Peyer's patch (tissue), 4 donors: Measurements from ENCODE around the gene MEGF8. TPM values are rescaled to one million over a fixed set of nuclear protein-coding genes. Genes with fewer than 3 reads are reported as not detected.

Experiments
- DNase-seq, 3 donors: peaks; one replicate each; pipeline ENCODE4 v3.0.0-alpha.2; 2017 to 2019
- H3K27ac ChIP-seq, 4 donors: fragments of 200-600 bp; sonication (generic); one replicate each; pipeline ENCODE4 v1.5.1; 2016 to 2019
- H3K27me3 ChIP-seq, 2 donors: fragments of 200-600 bp; sonication (generic); one replicate each; pipeline ENCODE4 v1.5.1; 2019
- H3K36me3 ChIP-seq, 3 donors: fragments of 200-600 bp; sonication (generic); one replicate each; pipeline ENCODE4 v1.5.1; 2016 to 2019
- H3K4me1 ChIP-seq, 4 donors: fragments of 200-600 bp; sonication (generic); one replicate each; pipeline ENCODE4 v1.5.1; 2016 to 2019
- H3K4me3 ChIP-seq, 4 donors: fragments of 200-600 bp; sonication (generic); 1 replicate in 3 of 4; 2 replicates in 1 of 4; pipeline ENCODE4 v1.5.1; 2016 to 2019; ENCODE audit warnings: mild to moderate bottlenecking in 1 of 4
- H3K9me3 ChIP-seq, 4 donors: fragments of 200-600 bp; sonication (generic); one replicate each; pipeline ENCODE4 v1.5.1; 2016 to 2019; ENCODE audit warnings: mild to moderate bottlenecking in 1 of 4
- CTCF ChIP-seq, 6 experiments: fragments of 450-650 bp in 4 of 6; fragments of 200-600 bp in 2 of 6; sonication (generic) in 1 of 6; IDR thresholded peaks; one replicate each; pipeline ENCODE4 v1.5.1; 2017 to 2019; ENCODE audit warnings: antibody characterized with exemption in 6 of 6, mild to moderate bottlenecking in 3 of 6, moderate library complexity in 1 of 6
- POLR2A ChIP-seq, 2 donors: fragments of 450-650 bp; IDR thresholded peaks; one replicate each; pipeline ENCODE4 v1.5.1; 2017; ENCODE audit warnings: antibody characterized with exemption in 2 of 2, mild to moderate bottlenecking in 2 of 2, moderate library complexity in 2 of 2
- small RNA-seq, 2 donors: library from RNA; depleted of rRNA; stranded (forward); fragments of <200 nt; gene quantifications; one replicate each; pipeline ENCODE3, GENCODE V24; 2016
- total RNA-seq, 4 donors: library from RNA; depleted of rRNA; stranded (reverse); fragments of >200 nt; gene quantifications; one replicate each; pipeline ENCODE4 v1.1.0, GENCODE V29; 2016

The MEGF8 gene
- total RNA-seq, 4 donors from 2014 or later: 12.3 to 30.8 (median 22.3) TPM

- no peaks in the 10 kb centered on the region for H3K27me3 ChIP-seq
- no peaks in the 10 kb centered on the region for H3K9me3 ChIP-seq
- H3K36me3 ChIP-seq: no peaks in the 10 kb centered on the region
- TF ChIP-seq CTCF (IDR thresholded peaks at IDR 0.05) (no peak), POLR2A (IDR thresholded peaks at IDR 0.05) (no peak)
- DNase-seq: no peak
- no peak within 1 kb of the TSS for H3K27ac ChIP-seq
- peaks cover 0 to 15% (median 8%) of the 10 kb centered on the region in 4 donors for H3K4me1 ChIP-seq
- no peak within 1 kb of the TSS for H3K4me3 ChIP-seq
Observed at GRCh38 chr19:42427313-42427712, 101.9 kb downstream of the MEGF8 start, which contains the start of gene LIPE. Gene LIPE (minus strand): TSS chr19:42427388. CDS start chr19:42427149, 239 bp downstream.

Small RNA genes lying within 50 kb of the gene (small RNA-seq; reads per million reads assigned to genes)
- gene MIR8077: 0 reads per million in 2 donors

Other genes starting within 250 kb of the MEGF8 start
- gene ZNF574, start 249.5 kb upstream of the MEGF8 start, total RNA-seq: 10 to 100 TPM; 11.0 to 24.2 (median 17.0) TPM
- gene POU2F2, start 193.2 kb upstream of the MEGF8 start, total RNA-seq: 10 to 100 TPM in 1 of 4 donors, 1 to 10 TPM in 2, under 1 TPM in 1; 0.88 to 30.5 (median 3.2) TPM
- gene DEDD2, start 108.0 kb upstream of the MEGF8 start, total RNA-seq: 10 to 100 TPM; 20.6 to 60.2 (median 51.6) TPM
- gene ZNF526, start 105.3 kb upstream of the MEGF8 start, total RNA-seq: 10 to 100 TPM in 3 of 4 donors, 1 to 10 TPM in 1; 9.1 to 14.0 (median 12.3) TPM
- 10 to 100 TPM; 31.4 to 44.1 (median 41.0) TPM for gene GSK3A, start 83.0 kb upstream of the MEGF8 start, total RNA-seq
- 10 to 100 TPM; 13.2 to 85.4 (median 49.3) TPM for gene ERF, start 70.5 kb upstream of the MEGF8 start, total RNA-seq
- 10 to 100 TPM; 40.5 to 72.8 (median 67.2) TPM for gene CIC, start 56.4 kb upstream of the MEGF8 start, total RNA-seq
- 1 to 10 TPM in 2 of 4 donors, not detected in 2; 1.1 TPM for gene PRR19, start 23.5 kb upstream of the MEGF8 start, total RNA-seq
- gene PAFAH1B3, start 23.0 kb upstream of the MEGF8 start, total RNA-seq: 10 to 100 TPM in 2 of 4 donors, 1 to 10 TPM in 2; 8.6 to 42.1 (median 10.2) TPM
- not detected for gene TMEM145, start 12.3 kb upstream of the MEGF8 start, total RNA-seq
- gene CNFN, start 64.7 kb downstream of the MEGF8 start, total RNA-seq: 1 to 10 TPM in 1 of 4 donors, not detected in 3; 3.8 TPM
- gene LIPE, start 101.8 kb downstream of the MEGF8 start, total RNA-seq: 10 to 100 TPM; 28.9 to 46.6 (median 34.8) TPM
- not detected for gene CXCL17, start 117.3 kb downstream of the MEGF8 start, total RNA-seq
- 100 to 1,000 TPM in 2 of 4 donors, 10 to 100 TPM in 1, 1 to 10 TPM in 1; 5.0 to 146 (median 93.3) TPM for gene CEACAM1, start 202.8 kb downstream of the MEGF8 start, total RNA-seq